Stimulated activated CD8-positive, alpha-beta memory T cell treated with anti-CD3 and anti-CD28 coated beads, Interleukin-4, amount 100 ng/mL, for 48 hours (primary cell): Measurements from ENCODE around the gene DDX10.

Experiments
- DNase-seq: peaks from one replicate; pipeline ENCODE4 v3.0.0-alpha.2; 2020

DDX10 gene

GRCh38 chr11:108835624-108836023 is 170.8 kb downstream of the DDX10 start:
- no peak for DNase-seq

- no peak for DNase-seq
These were observed 171.7 kb downstream of the DDX10 start for GRCh38 chr11:108836541-108836940.

GRCh38 chr11:108838102-108838791 is 173.4 kb downstream of the DDX10 start:
- no peak for DNase-seq

GRCh38 chr11:108838792-108839105 is 173.9 kb downstream of the DDX10 start:
- no peak for DNase-seq

GRCh38 chr11:108846009-108846408 is 181.1 kb downstream of the DDX10 start:
- no peak for DNase-seq

GRCh38 chr11:108847298-108847990 is 182.6 kb downstream of the DDX10 start:
- no peak for DNase-seq

- DNase-seq, result no peak
These were observed 186.9 kb downstream of the DDX10 start for GRCh38 chr11:108851781-108852180.

- DNase-seq, result no peak
These were observed 187.8 kb downstream of the DDX10 start for GRCh38 chr11:108852701-108853100.

- no peak for DNase-seq
These were observed 188.3 kb downstream of the DDX10 start for GRCh38 chr11:108853151-108853550.

- no peak for DNase-seq
These were observed 189.0 kb downstream of the DDX10 start for GRCh38 chr11:108853864-108854263.

GRCh38 chr11:108854346-108854745 is 189.5 kb downstream of the DDX10 start:
- DNase-seq, result no peak

GRCh38 chr11:108857382-108857781 is 192.5 kb downstream of the DDX10 start:
- DNase-seq, result no peak

- no peak for DNase-seq
These were observed 193.8 kb downstream of the DDX10 start for GRCh38 chr11:108858622-108859021.

- DNase-seq, result no peak
These were observed 194.6 kb downstream of the DDX10 start for GRCh38 chr11:108859510-108859909.

GRCh38 chr11:108863528-108863927 is 198.7 kb downstream of the DDX10 start:
- DNase-seq, result no peak

- DNase-seq, result no peak
These were observed 200.5 kb downstream of the DDX10 start for GRCh38 chr11:108865406-108865805.

GRCh38 chr11:108866781-108867180 is 201.9 kb downstream of the DDX10 start:
- no peak for DNase-seq

- no peak for DNase-seq
These were observed 205.6 kb downstream of the DDX10 start for GRCh38 chr11:108870373-108871020.

GRCh38 chr11:108871152-108871551 is 206.3 kb downstream of the DDX10 start:
- DNase-seq, result peak; percentile 35

- DNase-seq, result no peak
These were observed 207.0 kb downstream of the DDX10 start for GRCh38 chr11:108871867-108872266.

GRCh38 chr11:108872781-108873291 is 208.0 kb downstream of the DDX10 start:
- no peak for DNase-seq

- DNase-seq, result no peak
These were observed 208.4 kb downstream of the DDX10 start for GRCh38 chr11:108873310-108873709.

GRCh38 chr11:108873941-108874340 is 209.1 kb downstream of the DDX10 start:
- DNase-seq, result no peak

GRCh38 chr11:108875134-108875533 is 210.3 kb downstream of the DDX10 start:
- no peak for DNase-seq
